CD4-positive, alpha-beta T cell treated with Interleukin-17A for 4 hours (primary cell): ENCODE results near the gene MRPL14.
"Not testable (repeated sequence)": the region's sequence is repeated elsewhere in the genome, so short reads cannot be mapped to it uniquely, and the experiment has no call there.

ENCODE experiments used
- DNase-seq: peaks from one replicate; pipeline ENCODE4 v3.0.0-alpha.2; 2020; ENCODE audit warnings: mixed read lengths

MRPL14 gene

DNA sequence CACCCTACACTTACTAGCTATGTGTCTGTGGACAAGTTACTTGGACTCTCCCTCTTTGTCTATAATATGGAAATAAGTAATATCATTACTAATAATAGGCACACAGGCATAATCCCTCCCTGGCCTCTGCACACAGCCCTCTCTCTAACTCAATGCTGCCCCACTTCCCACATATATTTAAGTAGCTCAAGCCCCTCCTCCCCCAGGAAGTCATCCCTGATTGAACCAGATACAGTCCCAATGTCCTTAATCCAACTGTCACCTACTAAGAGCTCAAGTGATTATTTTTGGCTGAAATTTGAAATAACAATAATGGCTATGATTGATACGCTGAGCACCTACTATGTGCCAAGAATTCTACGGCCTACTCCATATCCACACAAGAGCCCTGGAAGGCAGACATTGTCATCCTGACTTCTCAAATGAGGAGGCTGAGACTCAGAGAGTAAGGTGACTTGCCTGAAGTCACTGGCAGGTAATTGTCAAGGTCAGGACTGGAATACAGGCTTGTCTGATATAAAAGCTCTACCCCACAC lies 29.4 kb downstream of the MRPL14 start:
- DNase-seq, result no peak

DNA sequence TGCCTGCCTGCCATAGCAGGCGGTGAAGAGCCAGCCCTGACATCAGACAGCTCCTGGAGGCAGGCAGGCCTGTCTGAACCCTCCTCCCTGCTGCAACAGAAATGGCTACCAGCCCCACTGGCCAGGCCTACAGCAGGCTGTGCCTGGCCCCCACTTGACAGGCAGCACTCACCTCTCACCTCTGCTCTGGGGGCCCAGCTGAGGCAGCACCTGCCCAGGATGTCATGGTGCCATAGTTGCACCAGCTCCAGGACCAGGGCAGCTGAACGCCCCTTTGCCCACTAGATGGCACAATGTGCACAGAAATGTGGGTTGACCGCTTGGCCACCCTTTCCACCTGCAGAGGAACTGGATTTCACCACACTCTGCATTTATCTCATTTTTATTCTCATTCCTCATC lies 30.6 kb downstream of the MRPL14 start:
- peak; percentile 79 for DNase-seq

GRCh38 chr6:44095243-44095623 lies 32.0 kb downstream of the MRPL14 start:
- DNase-seq, result not testable (repeated sequence)

- no peak for DNase-seq
These were observed 32.6 kb downstream of the MRPL14 start for GRCh38 chr6:44094403-44095242.

DNA sequence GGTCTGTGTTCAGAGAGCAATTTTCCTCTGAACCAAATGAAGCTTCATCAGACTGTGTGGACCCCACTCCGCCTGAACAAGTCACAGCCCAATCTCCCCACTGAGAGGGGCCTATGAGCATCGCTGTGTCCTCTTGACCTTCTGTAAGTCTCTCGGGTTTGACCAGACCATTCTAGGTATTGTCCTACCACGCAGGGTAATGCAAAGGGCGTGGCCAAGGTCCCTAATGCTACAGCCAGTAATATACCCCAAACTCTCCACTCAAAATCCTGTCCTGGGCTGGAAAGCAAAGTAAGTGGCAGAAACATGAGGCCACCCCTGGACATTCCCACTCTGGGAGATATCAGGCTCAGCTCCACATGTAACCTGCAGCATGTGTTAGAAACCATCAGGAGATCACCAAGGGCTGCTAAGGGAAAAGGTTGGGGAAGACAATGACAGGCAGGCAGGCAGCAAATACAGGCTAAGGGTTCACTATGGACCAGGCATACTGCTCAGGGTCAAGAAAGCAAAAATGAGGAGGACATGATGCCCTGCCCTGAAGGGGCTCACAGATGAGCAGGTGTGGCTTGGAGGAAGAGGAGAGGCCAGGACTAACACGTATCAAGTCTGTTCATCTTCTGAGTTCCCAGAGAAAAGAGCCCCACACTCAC lies 33.4 kb downstream of the MRPL14 start:
- no peak for DNase-seq

DNA sequence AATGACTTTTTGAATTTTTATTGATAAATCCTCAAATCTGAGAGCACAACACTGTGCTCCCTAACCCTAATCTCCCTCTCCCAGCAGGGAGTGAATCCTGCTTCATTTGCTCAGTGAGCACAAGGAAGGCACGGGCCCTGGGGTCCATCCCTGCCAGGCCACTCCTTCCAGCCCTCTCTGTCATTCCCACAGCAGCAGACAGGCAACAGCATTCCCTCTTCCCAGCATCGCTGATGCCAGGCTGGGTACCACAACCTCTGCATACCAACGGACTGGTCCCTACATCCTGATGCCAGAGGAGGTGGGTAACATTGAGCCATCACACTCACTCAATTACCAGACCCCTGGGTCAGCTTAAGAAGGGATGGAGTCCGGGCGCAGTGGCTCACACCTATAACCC lies 34.2 kb downstream of the MRPL14 start:
- DNase-seq, result no peak

- DNase-seq, result no peak
These were observed 35.0 kb downstream of the MRPL14 start for GRCh38 chr6:44091981-44092884.

DNA sequence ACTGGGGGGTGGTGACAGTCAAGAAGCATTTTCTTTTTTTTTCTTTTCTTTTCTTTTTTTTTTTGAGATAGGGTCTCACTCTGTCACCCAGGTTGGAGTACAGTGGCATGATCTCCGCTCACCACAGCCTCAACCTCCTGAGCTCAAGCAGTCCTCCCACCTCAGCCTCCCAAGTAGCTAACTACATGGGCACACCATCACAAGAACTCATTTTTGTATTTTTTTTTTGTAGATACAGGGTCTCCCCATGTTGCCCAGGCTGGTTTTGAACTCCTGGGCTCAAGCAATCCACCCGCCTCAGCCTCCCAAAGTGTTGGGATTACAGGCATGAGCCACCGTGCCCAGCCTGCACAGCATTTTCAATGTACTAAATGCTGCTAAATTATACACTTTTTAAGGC lies 35.9 kb downstream of the MRPL14 start:
- not testable (repeated sequence) for DNase-seq

- DNase-seq, result no peak
These were observed 36.8 kb downstream of the MRPL14 start for GRCh38 chr6:44090465-44090864.

DNA sequence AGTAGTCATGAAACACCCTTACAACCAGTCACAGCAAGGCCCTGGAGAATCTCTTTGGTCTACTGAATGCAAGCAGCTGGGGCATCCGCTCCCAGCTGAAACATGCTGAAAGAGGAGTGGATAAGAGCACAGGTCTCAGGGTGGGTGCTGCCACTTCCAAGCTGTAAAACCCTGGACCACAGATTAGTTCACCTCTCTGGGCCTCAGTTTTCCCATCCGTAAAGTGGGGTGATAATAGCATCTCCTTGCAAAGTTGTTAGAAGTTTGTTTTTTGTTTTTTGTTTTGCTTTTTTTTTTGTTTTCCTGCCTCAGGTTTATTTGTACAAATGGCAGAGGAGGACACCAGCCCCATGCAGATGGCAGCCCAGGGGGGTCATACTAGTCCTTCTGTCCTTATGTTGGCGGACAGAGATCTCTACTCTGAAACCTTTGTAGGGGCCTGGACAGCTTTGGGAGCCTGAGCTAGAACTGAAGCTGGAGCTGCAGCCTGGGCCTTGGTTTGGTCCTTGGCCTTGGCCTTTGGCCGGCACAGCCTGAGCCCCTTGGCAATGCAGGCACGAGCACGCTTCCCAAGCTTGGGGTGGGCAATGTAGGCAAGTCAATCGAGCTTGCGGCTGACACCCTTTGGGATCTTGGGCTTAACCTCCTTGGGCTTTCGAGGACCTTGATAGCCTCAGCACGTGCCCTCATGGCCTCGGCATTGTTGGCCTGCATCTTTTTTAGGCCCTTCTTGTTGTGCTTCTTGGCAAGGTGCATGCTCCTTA lies 38.2 kb downstream of the MRPL14 start:
- no peak for DNase-seq

- DNase-seq, result no peak
These were observed 39.6 kb downstream of the MRPL14 start for GRCh38 chr6:44087623-44088022.

- DNase-seq, result no peak
These were observed 40.2 kb downstream of the MRPL14 start for GRCh38 chr6:44086931-44087574.

DNA sequence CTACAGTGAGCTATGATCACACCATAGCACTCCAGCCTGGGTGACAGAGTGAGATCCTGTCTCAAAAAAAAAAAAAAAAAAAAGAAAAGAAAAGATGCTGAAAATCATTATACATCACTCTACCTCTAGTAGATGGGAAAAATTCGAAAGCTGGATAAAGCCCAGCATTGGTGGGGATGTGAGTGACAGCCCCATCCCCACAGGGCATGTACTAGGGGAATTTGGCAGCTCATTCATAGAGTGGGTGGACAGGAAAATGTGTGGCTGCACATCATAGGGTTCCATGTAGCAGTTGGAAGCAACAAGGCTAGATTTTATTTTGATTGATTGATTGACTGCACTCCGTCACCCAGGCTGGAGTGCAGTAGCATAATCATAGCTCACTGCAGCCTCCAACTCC lies 42.0 kb downstream of the MRPL14 start:
- DNase-seq, result no peak

DNA sequence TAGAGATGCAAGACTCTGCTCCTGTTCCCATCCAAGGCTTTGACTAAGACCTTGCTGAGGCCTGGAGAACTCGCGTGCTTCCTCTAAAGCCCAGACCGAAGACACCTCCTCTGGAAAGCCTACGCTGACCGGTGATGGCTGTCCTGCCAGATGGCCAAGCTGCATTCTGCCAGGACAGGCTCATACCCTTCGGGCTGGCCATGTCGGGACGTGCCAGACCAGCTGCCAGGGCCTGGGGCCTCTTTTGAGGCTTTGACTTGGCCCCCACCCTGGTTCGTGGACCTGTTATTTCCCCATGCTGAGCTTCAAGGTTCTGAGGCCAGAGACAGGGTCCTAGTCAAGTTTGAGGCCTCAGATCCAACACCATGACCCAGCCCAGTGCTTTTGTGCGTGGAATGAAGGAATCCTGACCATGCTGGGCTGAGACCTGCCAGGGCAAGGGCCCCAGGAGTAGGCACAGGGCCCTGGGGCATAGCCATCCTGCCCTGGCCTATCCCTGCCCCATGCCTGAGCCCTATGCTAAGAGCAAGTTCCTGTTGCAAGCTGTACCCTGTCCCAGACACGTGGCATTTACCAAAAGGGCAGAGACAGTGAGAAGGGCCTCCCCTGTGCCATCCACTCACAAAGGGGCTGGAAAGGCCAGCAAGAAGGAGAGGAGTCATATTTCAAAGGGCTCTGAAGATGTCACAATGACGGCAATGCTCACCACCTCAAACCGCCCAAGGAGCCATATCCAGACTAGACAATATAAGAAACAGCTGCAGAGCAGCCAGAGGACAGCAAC lies 42.8 kb downstream of the MRPL14 start:
- no peak for DNase-seq

GRCh38 chr6:44082872-44083321 lies 44.4 kb downstream of the MRPL14 start:
- DNase-seq, result no peak

GRCh38 chr6:44081753-44082152 lies 45.5 kb downstream of the MRPL14 start:
- DNase-seq, result no peak

- no peak for DNase-seq
These were observed 46.4 kb downstream of the MRPL14 start for GRCh38 chr6:44080561-44081521.

DNA sequence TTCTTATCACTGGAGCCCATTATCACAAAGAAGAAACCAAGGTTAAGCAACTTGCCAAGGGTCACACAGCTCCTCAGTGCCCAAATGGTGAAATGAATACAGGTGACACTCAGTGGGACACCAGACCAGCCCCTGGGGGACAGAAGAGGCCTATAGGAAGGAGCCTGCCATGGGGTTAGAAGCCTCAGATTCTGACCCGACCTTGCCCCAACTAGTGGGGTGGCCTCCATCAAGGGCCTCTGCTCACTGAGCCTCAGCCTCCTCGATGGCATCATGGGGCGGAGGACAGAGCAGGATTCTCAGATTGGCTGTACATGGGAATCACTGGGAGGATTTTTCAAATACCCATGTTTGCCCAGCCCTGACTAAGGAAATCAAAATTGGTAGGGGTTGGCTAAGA lies 47.6 kb downstream of the MRPL14 start:
- no peak for DNase-seq

GRCh38 chr6:44078827-44079671 lies 48.2 kb downstream of the MRPL14 start:
- DNase-seq, result peak; percentile 76
